HG02938 (cell line): ENCODE data around the gene CAMK2B.

ENCODE experiments used
- ATAC-seq: cut with Tn5 transposase; IDR thresholded peaks from one replicate; pipeline ENCODE4 v1.9.1; 2021; ENCODE audit warnings: mild to moderate bottlenecking, moderate library complexity; ENCODE audit not compliant: unreplicated experiment

CAMK2B gene

GRCh38 chr7:44330331-44330730 lies 4.9 kb upstream of the CAMK2B start:
- no peak for ATAC-seq

GRCh38 chr7:44329888-44330287 lies 4.5 kb upstream of the CAMK2B start:
- no peak for ATAC-seq

GRCh38 chr7:44329081-44329480 lies 3.7 kb upstream of the CAMK2B start:
- ATAC-seq = no peak

- ATAC-seq = no peak
Measured at GRCh38 chr7:44327981-44328380, 2.6 kb upstream of the CAMK2B start.

- no peak for ATAC-seq
Measured at GRCh38 chr7:44326261-44327125, 1.1 kb upstream of the CAMK2B start.

GRCh38 chr7:44325811-44326241 lies 432 bp upstream of the CAMK2B start:
- ATAC-seq = no peak

GRCh38 chr7:44324481-44325200 lies 753 bp downstream of the CAMK2B start:
- no peak for ATAC-seq

GRCh38 chr7:44324204-44324480 lies 1.3 kb downstream of the CAMK2B start:
- no peak for ATAC-seq

GRCh38 chr7:44323381-44324203 lies 1.8 kb downstream of the CAMK2B start:
- no peak for ATAC-seq

GRCh38 chr7:44322631-44323363 lies 2.6 kb downstream of the CAMK2B start:
- no peak for ATAC-seq

GRCh38 chr7:44321796-44322195 lies 3.6 kb downstream of the CAMK2B start:
- no peak for ATAC-seq

- ATAC-seq = no peak
Measured at GRCh38 chr7:44320794-44321371, 4.5 kb downstream of the CAMK2B start.

GRCh38 chr7:44320141-44320540 lies 5.3 kb downstream of the CAMK2B start:
- no peak for ATAC-seq

- ATAC-seq = no peak
Measured at GRCh38 chr7:44318332-44318731, 7.1 kb downstream of the CAMK2B start.

GRCh38 chr7:44315301-44315903 lies 10.0 kb downstream of the CAMK2B start:
- ATAC-seq = no peak

GRCh38 chr7:44313621-44314031 lies 11.8 kb downstream of the CAMK2B start:
- ATAC-seq = no peak

- ATAC-seq = no peak
Measured at GRCh38 chr7:44313016-44313415, 12.4 kb downstream of the CAMK2B start.

GRCh38 chr7:44311561-44312495 lies 13.6 kb downstream of the CAMK2B start:
- ATAC-seq = no peak
